ENCODE measurements around the gene RPS27L. TPM values are rescaled to one million over a fixed set of nuclear protein-coding genes. Genes with fewer than 3 reads are reported as not detected.

The RPS27L gene
- polyA plus RNA-seq, 1 experiment: 171 TPM

DNA sequence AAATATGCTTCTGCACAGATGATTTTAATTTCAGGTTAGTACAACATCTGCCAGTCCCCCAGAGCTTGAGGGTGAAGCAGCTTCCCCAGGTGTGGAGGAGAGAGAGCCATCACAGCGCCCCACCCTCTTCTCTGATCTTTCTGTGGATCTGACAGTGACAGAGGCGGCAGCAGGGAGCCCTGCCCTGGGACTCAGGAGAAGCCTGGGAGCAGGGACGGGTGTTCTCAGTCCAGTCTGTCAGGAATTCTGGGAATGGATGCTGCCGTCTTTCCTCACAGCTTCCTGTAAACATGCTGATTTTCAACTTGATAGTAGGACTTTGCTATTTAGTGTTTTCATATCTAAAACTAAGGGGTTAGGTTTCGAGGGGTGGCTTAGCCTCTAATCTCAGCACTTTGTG, 20.8 kb upstream of the RPS27L start:
- ChIA-PET POLR2A (no interaction called here), CTCF (interaction anchor here (0.7 kb wide), 1 partner anchor 101 kb away, joined by 3 read pairs; no protein-coding TSS in a partner anchor)
- no peak for DNase-seq (ENCODE audit: low read depth)
- H3K27me3 ChIP-seq (ENCODE audit: control insufficient read depth, insufficient read depth, low read length): no peaks in the 10 kb centered on the region
- TF ChIP-seq, protein P1, sequence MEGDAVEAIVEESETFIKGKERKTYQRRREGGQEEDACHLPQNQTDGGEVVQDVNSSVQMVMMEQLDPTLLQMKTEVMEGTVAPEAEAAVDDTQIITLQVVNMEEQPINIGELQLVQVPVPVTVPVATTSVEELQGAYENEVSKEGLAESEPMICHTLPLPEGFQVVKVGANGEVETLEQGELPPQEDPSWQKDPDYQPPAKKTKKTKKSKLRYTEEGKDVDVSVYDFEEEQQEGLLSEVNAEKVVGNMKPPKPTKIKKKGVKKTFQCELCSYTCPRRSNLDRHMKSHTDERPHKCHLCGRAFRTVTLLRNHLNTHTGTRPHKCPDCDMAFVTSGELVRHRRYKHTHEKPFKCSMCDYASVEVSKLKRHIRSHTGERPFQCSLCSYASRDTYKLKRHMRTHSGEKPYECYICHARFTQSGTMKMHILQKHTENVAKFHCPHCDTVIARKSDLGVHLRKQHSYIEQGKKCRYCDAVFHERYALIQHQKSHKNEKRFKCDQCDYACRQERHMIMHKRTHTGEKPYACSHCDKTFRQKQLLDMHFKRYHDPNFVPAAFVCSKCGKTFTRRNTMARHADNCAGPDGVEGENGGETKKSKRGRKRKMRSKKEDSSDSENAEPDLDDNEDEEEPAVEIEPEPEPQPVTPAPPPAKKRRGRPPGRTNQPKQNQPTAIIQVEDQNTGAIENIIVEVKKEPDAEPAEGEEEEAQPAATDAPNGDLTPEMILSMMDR (IDR thresholded peaks at IDR 0.05; ENCODE audit: insufficient read depth, low read depth, low read length): no peak
- no peak overlapping the region for H3K4me3 ChIP-seq (ENCODE audit: low read depth, low read length)
- no peaks in the 10 kb centered on the region for H3K36me3 ChIP-seq (ENCODE audit: control insufficient read depth, insufficient read depth, low read length)

- ChIA-PET CTCF (interaction anchor here (1.3 to 1.6 kb wide), 2 partner anchors 8 to 10 kb away, joined by 3 read pairs; no protein-coding TSS in a partner anchor), POLR2A (no interaction called here)
- no peaks in the 10 kb centered on the region for H3K27me3 ChIP-seq (ENCODE audit: control insufficient read depth, insufficient read depth, low read length)
- H3K4me3 ChIP-seq (ENCODE audit: low read depth, low read length): no peak overlapping the region
- TF ChIP-seq, protein P1 (IDR thresholded peaks at IDR 0.05; ENCODE audit: insufficient read depth, low read depth, low read length): no peak
- H3K36me3 ChIP-seq (ENCODE audit: control insufficient read depth, insufficient read depth, low read length): no peaks in the 10 kb centered on the region
- DNase-seq (ENCODE audit: low read depth): no peak
These were observed 19.0 kb upstream of the RPS27L start for GRCh38 chr15:63176302-63176701.

DNA sequence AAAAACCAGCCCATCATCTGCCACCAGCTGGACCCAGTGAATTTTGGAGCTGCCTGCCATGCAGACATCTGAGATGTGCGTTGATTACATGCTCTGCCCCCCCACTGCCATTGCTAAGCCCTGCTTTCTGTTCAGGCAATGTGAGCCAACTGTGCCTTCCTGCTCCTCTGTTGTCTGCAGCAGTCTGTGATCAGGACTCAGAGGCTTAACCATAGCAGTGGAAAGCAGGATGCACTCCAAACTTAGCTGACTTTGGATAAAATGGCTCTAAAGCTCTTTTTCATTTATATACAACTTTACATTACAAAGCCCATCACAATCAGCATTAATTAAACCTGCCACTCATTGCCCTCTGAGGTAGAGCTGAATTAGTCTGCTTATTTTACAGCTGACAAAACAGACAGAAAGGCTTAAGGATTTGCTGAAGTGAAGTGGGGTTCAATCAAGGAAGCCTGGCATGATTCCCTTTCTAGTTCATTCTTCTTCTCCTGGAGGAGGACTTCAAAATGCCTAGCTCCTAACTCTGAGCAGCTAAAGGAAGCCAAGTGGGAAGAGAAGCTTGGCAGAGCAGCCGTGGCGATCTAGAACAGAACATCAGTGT, 15.7 kb upstream of the RPS27L start:
- Histone ChIP-seq H3K27me3 (ENCODE audit: control insufficient read depth, insufficient read depth, low read length) (no peaks in the 10 kb centered on the region), H3K4me3 (ENCODE audit: low read depth, low read length) (no peak overlapping the region), H3K36me3 (ENCODE audit: control insufficient read depth, insufficient read depth, low read length) (no peaks in the 10 kb centered on the region)
- POLR2A ChIA-PET: no interaction called here
- DNase-seq (ENCODE audit: low read depth): no peak
- TF ChIP-seq, protein P1 (IDR thresholded peaks at IDR 0.05; ENCODE audit: insufficient read depth, low read depth, low read length): no peak
- CTCF ChIA-PET: interaction anchor here (0.7 to 1.2 kb wide), 2 partner anchors 12 to 126 kb away, joined by 3 read pairs; no protein-coding TSS in a partner anchor

GRCh38 chr15:63172376-63172775, 15.1 kb upstream of the RPS27L start:
- CTCF ChIA-PET: interaction anchor here (0.7 to 1.2 kb wide), 2 partner anchors 13 to 126 kb away, joined by 3 read pairs; no protein-coding TSS in a partner anchor

GRCh38 chr15:63169788-63170187, 12.5 kb upstream of the RPS27L start:
- TF ChIP-seq, protein P1 (IDR thresholded peaks at IDR 0.05; ENCODE audit: insufficient read depth, low read depth, low read length): no peak
- Histone ChIP-seq H3K36me3 (ENCODE audit: control insufficient read depth, insufficient read depth, low read length) (no peaks in the 10 kb centered on the region), H3K27me3 (ENCODE audit: control insufficient read depth, insufficient read depth, low read length) (no peaks in the 10 kb centered on the region), H3K4me3 (ENCODE audit: low read depth, low read length) (no peak overlapping the region)
- ChIA-PET POLR2A (no interaction called here), CTCF (no interaction called here)
- no peak for DNase-seq (ENCODE audit: low read depth)

More at GRCh38 chr15:63172376-63172775, 15.1 kb upstream of the RPS27L start:
- POLR2A ChIA-PET: no interaction called here
- DNase-seq (ENCODE audit: low read depth): no peak
- Histone ChIP-seq H3K36me3 (ENCODE audit: control insufficient read depth, insufficient read depth, low read length) (no peaks in the 10 kb centered on the region), H3K27me3 (ENCODE audit: control insufficient read depth, insufficient read depth, low read length) (no peaks in the 10 kb centered on the region), H3K4me3 (ENCODE audit: low read depth, low read length) (no peak overlapping the region)
- TF ChIP-seq, protein P1 (IDR thresholded peaks at IDR 0.05; ENCODE audit: insufficient read depth, low read depth, low read length): no peak
